ENCODE data around the gene B3GNT5.

B3GNT5 gene

DNA sequence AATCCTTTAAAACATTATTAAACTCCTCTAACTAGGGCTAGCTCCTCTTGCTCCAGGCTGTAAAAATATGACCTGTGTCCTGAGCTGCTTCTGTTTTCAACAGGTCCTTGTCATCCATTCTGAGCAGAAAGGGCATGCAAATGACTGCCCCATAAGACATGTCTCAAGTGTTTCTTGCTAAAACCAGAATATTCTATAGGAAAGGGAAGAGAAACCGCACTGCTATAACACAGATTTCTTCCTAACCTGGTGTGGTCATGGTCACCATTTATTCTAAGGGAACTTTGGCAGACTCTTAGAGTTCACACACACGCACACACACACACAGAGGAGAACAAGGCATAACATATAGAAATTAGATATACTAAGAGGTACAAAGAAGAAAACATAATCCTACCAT, 34.2 kb upstream of the B3GNT5 start:
- H3K4me3 ChIP-seq (ENCODE audit: low read length) = no peak overlapping the region
- no peak for TF ChIP-seq CTCF (IDR thresholded peaks at IDR 0.05; ENCODE audit: insufficient read depth, low read depth, low read length, missing control alignments)
- no peak for DNase-seq (ENCODE audit: low read depth)

GRCh38 chr3:183220828-183221227, 32.2 kb upstream of the B3GNT5 start:
- no peak overlapping the region for H3K4me3 ChIP-seq (ENCODE audit: low read length)
- peak; percentile 96 for DNase-seq (ENCODE audit: low read depth)
- no peak for TF ChIP-seq CTCF (IDR thresholded peaks at IDR 0.05; ENCODE audit: insufficient read depth, low read depth, low read length, missing control alignments)

- DNase-seq (ENCODE audit: low read depth) = no peak
- TF ChIP-seq CTCF (IDR thresholded peaks at IDR 0.05; ENCODE audit: insufficient read depth, low read depth, low read length, missing control alignments) = no peak
- no peak overlapping the region for H3K4me3 ChIP-seq (ENCODE audit: low read length)
Observed at GRCh38 chr3:183222631-183223235, 30.3 kb upstream of the B3GNT5 start.

- no peak overlapping the region for H3K4me3 ChIP-seq (ENCODE audit: low read length)
- no peak for DNase-seq (ENCODE audit: low read depth)
- TF ChIP-seq CTCF (IDR thresholded peaks at IDR 0.05; ENCODE audit: insufficient read depth, low read depth, low read length, missing control alignments) = no peak
Observed at GRCh38 chr3:183224180-183224970, 28.7 kb upstream of the B3GNT5 start.

GRCh38 chr3:183226333-183226890, 26.6 kb upstream of the B3GNT5 start:
- TF ChIP-seq CTCF (IDR thresholded peaks at IDR 0.05; ENCODE audit: insufficient read depth, low read depth, low read length, missing control alignments) = no peak
- H3K4me3 ChIP-seq (ENCODE audit: low read length) = no peak overlapping the region
- DNase-seq (ENCODE audit: low read depth) = no peak

- no peak overlapping the region for H3K4me3 ChIP-seq (ENCODE audit: low read length)
- TF ChIP-seq CTCF (IDR thresholded peaks at IDR 0.05; ENCODE audit: insufficient read depth, low read depth, low read length, missing control alignments) = no peak
- DNase-seq (ENCODE audit: low read depth) = no peak
Observed at GRCh38 chr3:183227586-183227985, 25.5 kb upstream of the B3GNT5 start.
